Measurements from ENCODE around the gene ICAM1. TPM values are rescaled to one million over a fixed set of nuclear protein-coding genes. Genes with fewer than 3 reads are reported as not detected.

The ICAM1 gene
- total and polyA plus RNA-seq, 10 of the 15 experiments (the other 5 are each of a cell fraction or from before 2014, with no cell fraction given) = 7.6 to 115 (median 60.2) TPM

DNA sequence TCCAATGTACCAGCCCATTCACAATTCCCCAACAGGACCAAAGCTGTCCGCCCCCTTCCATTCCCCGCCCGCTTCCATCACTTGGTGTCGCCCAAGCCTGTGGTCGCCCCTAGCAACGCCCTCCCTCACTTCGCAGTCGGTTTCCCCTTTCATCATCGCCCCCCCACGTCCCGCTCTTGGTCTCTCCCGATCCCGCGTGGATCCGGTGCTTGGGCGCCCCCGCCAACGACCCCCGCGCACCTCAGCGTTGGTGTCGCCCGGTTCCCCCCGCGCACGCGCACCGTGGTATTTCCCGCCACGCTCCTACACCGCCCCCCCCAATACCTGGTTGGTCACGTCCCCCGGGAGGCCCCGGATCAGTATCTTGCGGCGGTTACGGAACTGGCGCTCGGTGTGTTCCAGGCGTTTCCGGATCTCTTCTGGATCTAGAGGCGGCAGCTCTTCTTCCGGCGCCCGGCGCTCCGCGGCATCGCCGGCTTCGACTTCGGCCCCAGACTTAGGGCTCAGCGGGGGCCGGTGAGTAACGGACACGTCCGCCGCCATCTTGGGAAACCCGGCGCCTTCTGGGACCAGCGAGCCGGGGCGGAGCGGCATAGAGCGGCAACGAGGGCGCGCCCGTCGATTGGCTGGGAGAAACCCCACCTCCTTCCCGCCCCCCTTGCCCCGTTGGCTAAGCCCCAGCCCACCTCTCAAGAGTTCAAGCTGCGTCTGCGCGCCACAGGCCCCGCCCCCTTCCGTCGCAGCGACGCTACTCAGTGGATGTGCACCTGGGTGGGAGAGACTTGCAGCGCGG is 62.2 kb downstream of the ICAM1 start, which contains the start of gene RAVER1 (continued):
- TF ChIP-seq, protein P1, sequence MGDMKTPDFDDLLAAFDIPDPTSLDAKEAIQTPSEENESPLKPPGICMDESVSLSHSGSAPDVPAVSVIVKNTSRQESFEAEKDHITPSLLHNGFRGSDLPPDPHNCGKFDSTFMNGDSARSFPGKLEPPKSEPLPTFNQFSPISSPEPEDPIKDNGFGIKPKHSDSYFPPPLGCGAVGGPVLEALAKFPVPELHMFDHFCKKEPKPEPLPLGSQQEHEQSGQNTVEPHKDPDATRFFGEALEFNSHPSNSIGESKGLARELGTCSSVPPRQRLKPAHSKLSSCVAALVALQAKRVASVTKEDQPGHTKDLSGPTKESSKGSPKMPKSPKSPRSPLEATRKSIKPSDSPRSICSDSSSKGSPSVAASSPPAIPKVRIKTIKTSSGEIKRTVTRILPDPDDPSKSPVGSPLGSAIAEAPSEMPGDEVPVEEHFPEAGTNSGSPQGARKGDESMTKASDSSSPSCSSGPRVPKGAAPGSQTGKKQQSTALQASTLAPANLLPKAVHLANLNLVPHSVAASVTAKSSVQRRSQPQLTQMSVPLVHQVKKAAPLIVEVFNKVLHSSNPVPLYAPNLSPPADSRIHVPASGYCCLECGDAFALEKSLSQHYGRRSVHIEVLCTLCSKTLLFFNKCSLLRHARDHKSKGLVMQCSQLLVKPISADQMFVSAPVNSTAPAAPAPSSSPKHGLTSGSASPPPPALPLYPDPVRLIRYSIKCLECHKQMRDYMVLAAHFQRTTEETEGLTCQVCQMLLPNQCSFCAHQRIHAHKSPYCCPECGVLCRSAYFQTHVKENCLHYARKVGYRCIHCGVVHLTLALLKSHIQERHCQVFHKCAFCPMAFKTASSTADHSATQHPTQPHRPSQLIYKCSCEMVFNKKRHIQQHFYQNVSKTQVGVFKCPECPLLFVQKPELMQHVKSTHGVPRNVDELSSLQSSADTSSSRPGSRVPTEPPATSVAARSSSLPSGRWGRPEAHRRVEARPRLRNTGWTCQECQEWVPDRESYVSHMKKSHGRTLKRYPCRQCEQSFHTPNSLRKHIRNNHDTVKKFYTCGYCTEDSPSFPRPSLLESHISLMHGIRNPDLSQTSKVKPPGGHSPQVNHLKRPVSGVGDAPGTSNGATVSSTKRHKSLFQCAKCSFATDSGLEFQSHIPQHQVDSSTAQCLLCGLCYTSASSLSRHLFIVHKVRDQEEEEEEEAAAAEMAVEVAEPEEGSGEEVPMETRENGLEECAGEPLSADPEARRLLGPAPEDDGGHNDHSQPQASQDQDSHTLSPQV (IDR thresholded peaks at IDR 0.05) = no peak
- TF ChIP-seq PML (IDR thresholded peaks at IDR 0.05; ENCODE audit: low read length) (peak; percentile 92; the same call in 1 of the 2 replicates), HDAC6 (IDR thresholded peaks at IDR 0.05; ENCODE audit: unreplicated experiment) (no peak), MEF2A (IDR thresholded peaks at IDR 0.05; ENCODE audit: insufficient read depth, low read depth, low read length) (no peak), POLR2AphosphoS2 (IDR thresholded peaks at IDR 0.05; ENCODE audit: low read depth, low read length) (peak; percentile 95), GABPA (IDR thresholded peaks at IDR 0.05; ENCODE audit: low read depth) (no peak), RFX5 (IDR thresholded peaks at IDR 0.05; ENCODE audit: low read depth, low read length) (no peak), CHD2 (IDR thresholded peaks at IDR 0.05; ENCODE audit: borderline replicate concordance, low read depth, low read length) (no peak), CBX3 (IDR thresholded peaks at IDR 0.05; ENCODE audit: borderline replicate concordance, low read depth) (no peak), BMI1 (IDR thresholded peaks at IDR 0.05; ENCODE audit: borderline replicate concordance) (peak; percentile 95), SMAD1 (IDR thresholded peaks at IDR 0.05; ENCODE audit: low read depth, partially characterized antibody) (no peak)

Data from GM12878 (cell line).